Measurements from ENCODE around the gene LPA.

- no peak for TF ChIP-seq CTCF (IDR thresholded peaks at IDR 0.05; ENCODE audit: insufficient read depth, low read depth, low read length)
- TF ChIP-seq EZH2 (IDR thresholded peaks at IDR 0.05; ENCODE audit: insufficient read depth, low read length) = no peak
These were observed 140.9 kb downstream of the LPA start for GRCh38 chr6:160523223-160523622.

Measured in astrocyte (in vitro differentiated cells and primary cell).